Right ventricle myocardium superior (tissue), 1 donor: ENCODE results near the gene TCF12. TPM values are rescaled to one million over a fixed set of nuclear protein-coding genes. Genes with fewer than 3 reads are reported as not detected.
"Not testable (repeated sequence)": the region's sequence is repeated elsewhere in the genome, so short reads cannot be mapped to it uniquely, and the experiment has no call there.

Experiments used
- ATAC-seq: fragments of 200-7000 bp; cut with Tn5 transposase; one replicate; pipeline ENCODE4 v1.9.1; 2020; ENCODE audit warnings: mild to moderate bottlenecking; ENCODE audit not compliant: poor library complexity
- DNase-seq: peaks from one replicate; pipeline ENCODE4 v3.0.0-alpha.2; 2020
- intact Hi-C: fragments of 100-400 bp; cut with DNase I; formaldehyde crosslinking; loops from one replicate; pipeline ENCODE4 v1.11.2; 2022
- total RNA-seq: library from RNA; stranded (reverse); fragmentation: NEBNext Ultra II Directional; extraction: Animal tissue kit (Norgen Biotek cat#: 25700); gene quantifications from one replicate; pipeline ENCODE4 v1.2.1, GENCODE V29; 2021
- donor health status: DM: no; HTN: yes; CAD: no; lungs with severe emphysema.

TCF12 gene
- total RNA-seq, 1 donor from 2014 or later, result 32.9 TPM

DNA sequence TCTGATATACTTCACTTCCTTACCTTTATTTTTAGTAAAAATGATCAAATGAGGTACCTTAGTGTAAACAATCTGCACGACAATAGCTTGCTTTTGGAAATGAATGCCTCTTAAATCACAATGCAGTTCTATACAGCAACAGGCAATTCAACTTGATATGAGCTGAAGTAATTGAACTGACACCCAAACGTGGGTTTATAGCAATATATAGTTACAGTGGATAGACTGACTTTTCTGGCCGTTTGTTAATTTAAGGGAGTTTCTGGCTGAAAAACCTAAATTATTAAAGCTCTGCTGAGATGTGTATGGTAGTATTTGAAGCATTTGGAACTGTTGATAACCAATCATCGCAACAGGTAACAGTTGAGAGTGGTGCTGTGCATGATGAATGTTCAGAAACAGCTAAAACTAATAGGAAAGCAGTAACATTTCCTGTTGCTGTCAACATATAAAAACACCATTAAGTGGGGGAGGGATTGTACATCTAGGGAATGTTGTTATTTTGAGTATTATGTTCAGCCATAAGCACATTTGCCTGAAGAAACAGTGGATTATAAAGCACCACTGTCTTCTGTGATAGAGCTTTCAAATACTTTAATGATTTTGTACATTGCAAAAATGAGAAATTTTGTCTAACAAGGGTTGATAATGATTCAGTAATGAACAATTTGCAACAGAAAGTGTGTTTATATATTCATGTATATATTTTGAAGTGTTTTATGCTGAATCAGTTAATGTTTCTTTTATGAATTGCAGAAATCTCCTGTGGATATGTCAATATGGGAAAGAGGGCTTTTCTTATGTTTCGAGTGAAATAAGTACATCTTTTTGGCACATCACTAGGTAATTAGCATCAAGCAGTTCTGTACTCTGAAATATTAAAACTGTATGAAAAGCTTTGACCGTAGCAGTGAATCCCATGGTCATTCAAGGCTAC lies 176.1 kb downstream of the TCF12 start:
- intact Hi-C loops, result no loop called here
- ATAC-seq, result no peak

GRCh38 chr15:57095896-57096295 lies 177.5 kb downstream of the TCF12 start:
- ATAC-seq, result no peak
- intact Hi-C loops, result no loop called here

More for the DNA sequence above, 176.1 kb downstream of the TCF12 start:
- DNase-seq, result no peak

GRCh38 chr15:57097246-57097645 lies 178.8 kb downstream of the TCF12 start:
- ATAC-seq, result no peak
- intact Hi-C loops, result no loop called here
- no peak for DNase-seq

More at GRCh38 chr15:57095896-57096295, 177.5 kb downstream of the TCF12 start:
- no peak for DNase-seq

DNA sequence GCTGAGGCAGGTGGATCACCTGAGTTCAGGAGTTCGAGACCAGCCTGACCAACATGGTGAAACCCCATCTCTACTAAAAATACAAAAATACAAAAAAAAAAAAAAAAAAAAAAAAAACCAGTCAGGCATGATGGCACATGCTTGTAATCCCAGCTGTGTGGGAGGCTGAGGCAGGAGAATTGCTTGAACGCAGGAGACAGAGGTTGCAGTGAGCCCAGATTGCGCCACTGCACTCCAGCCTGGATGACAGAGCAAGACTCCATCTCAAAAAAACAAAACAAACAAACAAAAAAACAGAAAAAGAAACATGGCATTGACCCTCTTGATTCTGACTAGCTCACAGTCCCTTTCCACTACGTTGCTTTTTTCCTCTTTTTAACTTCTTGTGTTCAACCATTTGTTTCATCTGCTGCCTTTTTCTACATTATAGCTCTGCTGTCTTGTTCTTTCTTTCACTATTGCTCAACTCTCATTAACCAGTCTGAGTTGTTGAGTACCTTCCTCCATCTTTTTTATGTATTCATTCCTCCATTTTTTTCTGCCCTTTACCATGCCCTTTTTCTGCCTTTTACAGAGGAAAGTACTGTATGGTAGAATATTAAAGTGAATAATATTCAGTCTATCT lies 179.6 kb downstream of the TCF12 start:
- ATAC-seq, intact Hi-C loops, DNase-seq: not testable (repeated sequence)

- ATAC-seq (no peak), DNase-seq (no peak)
- intact Hi-C loops, result no loop called here
Observed at GRCh38 chr15:57098896-57099295, 180.5 kb downstream of the TCF12 start.

GRCh38 chr15:57100136-57100539 lies 181.7 kb downstream of the TCF12 start:
- ATAC-seq, result peak; percentile 15
- no peak for DNase-seq
- intact Hi-C loops, result no loop called here

GRCh38 chr15:57102858-57103257 lies 184.4 kb downstream of the TCF12 start:
- no peak for ATAC-seq
- intact Hi-C loops, result no loop called here
- no peak for DNase-seq

DNA sequence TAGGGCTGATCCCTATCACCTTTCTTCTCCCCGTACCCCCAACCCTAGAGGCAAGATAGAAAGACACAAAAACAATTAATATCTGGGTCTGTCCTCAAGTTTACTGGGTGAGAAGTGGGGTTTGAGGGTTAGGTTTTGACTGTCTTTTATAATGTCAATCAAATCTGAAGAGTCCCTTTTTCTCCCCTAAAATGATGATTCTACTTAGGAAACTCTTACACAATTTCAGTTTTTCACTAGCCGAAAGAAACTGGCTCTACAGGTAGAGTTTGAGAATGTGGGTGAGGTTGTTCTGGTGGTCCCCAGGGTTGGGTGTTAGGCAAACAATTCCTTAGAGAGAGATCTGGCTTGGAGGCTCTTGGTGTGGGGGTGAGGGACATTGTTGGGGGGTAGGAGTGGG lies 189.9 kb downstream of the TCF12 start:
- ATAC-seq (no peak), DNase-seq (no peak)
- intact Hi-C loops, result no loop called here

- DNase-seq (no peak), ATAC-seq (no peak)
- intact Hi-C loops, result no loop called here
Observed at GRCh38 chr15:57109005-57109404, 190.6 kb downstream of the TCF12 start.

DNA sequence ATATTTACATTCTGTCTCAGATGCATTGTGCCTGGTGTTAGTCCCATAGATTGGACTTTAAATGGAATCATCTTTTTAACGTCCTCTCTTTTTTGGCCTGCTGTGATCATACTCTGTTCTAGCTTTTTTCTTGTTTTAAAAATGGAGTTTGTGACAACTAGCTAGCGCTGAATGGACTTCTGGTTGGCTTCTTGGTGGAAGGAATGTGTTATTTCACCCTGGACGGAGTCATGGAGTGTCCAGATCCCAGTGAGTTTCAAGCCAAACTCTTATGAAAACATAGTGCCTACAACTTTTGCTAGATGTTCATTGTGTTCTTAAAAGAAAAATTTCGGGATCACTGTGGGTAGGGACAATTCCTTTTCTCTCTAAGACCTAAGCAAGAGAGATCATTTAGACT lies 192.6 kb downstream of the TCF12 start:
- ATAC-seq (no peak), DNase-seq (no peak)
- intact Hi-C loops, result no loop called here

DNA sequence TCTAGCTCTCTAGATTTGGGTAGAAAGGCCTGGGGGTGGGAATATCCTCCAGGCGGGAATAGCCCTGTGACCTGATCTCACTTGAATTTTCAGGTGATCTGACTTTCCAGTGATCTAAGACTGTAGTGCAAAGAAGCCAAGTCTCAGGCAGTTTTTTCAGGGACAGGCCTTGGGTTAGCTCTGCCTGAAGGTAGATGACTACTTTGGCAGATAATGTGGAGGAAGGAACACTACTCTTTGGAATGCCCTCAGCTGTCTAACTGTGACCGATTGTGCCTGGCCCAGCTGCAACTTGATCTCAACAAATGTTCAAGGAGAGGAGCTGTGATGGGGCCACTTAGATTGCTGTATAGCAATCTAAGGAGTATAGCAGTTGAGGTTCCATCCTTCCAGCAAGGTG lies 193.7 kb downstream of the TCF12 start:
- no peak for DNase-seq
- peak; percentile 33 for ATAC-seq
- intact Hi-C loops, result no loop called here

GRCh38 chr15:57114070-57114469 lies 195.6 kb downstream of the TCF12 start:
- DNase-seq (no peak), ATAC-seq (peak; percentile 21)
- intact Hi-C loops, result no loop called here

- peak; percentile 89 for ATAC-seq
- intact Hi-C loops, result no loop called here
- DNase-seq, result no peak
Observed at GRCh38 chr15:57118013-57118799, 199.8 kb downstream of the TCF12 start.

- intact Hi-C loops, result no loop called here
- no peak for DNase-seq
- no peak for ATAC-seq
Observed at GRCh38 chr15:57122080-57122840, 203.8 kb downstream of the TCF12 start.

DNA sequence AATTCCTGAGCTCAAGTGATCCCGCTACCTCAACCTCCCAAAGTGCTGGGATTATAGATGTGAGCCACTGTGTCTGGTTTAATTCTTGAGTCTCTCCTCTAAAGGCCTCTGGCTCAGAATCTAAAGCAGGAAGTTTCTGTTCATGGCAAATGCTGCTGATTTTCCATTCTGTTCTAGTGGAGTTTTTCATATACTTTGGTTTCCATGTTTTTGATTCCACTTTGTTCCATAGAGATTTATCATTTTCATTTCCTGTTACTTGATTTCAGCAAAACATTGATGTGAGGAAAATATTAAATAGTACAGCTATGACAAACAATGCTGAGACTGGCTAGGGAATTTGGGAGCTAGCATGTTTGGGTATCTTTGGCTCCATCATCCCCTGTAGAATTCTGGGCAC lies 205.6 kb downstream of the TCF12 start:
- ATAC-seq, result no peak
- DNase-seq, result no peak
- intact Hi-C loops, result no loop called here

DNA sequence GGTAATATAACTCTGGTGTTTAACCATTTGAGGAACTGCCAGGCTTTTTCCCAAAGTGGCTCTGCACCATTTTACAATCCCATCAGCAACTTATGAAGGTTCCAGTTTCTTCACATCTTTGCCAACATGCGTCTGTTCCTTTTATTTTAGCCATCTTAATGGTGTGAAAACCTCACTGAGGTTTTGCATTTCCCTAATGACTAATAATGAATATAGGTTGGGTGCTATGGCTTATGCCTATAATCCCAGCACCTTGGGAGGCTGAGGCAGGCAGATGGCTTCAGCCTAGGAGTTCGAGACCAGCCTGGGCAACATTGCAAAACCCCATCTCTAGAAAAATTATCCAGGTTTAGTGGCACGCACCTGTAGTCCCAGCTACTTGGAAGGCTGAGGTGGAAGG lies 210.6 kb downstream of the TCF12 start:
- DNase-seq (no peak), ATAC-seq (no peak)
- intact Hi-C loops, result no loop called here

DNA sequence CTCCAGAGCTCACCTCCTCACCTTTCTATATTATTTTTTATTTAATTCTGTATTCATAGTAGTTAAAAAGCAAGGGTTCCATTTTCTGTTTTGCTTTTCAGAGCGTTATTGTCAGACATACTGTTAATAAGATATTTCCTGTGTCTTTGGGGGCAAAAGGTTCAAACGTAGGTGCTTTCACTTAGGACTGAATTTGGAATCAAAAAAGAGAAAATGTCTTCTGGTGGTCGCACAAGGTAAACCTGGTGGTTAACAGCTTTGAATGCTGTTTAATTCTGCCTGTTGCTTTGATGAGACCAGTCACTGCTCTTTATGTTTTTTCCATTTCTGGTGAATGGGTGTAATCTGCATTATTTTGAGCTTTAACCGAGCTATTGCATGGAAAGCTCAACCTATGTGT lies 212.5 kb downstream of the TCF12 start:
- intact Hi-C loops, result loop anchor here (10.0 kb wide), 1 partner anchor 216 kb away; the partner anchor contains the start of gene TCF12
- DNase-seq (no peak), ATAC-seq (no peak)

DNA sequence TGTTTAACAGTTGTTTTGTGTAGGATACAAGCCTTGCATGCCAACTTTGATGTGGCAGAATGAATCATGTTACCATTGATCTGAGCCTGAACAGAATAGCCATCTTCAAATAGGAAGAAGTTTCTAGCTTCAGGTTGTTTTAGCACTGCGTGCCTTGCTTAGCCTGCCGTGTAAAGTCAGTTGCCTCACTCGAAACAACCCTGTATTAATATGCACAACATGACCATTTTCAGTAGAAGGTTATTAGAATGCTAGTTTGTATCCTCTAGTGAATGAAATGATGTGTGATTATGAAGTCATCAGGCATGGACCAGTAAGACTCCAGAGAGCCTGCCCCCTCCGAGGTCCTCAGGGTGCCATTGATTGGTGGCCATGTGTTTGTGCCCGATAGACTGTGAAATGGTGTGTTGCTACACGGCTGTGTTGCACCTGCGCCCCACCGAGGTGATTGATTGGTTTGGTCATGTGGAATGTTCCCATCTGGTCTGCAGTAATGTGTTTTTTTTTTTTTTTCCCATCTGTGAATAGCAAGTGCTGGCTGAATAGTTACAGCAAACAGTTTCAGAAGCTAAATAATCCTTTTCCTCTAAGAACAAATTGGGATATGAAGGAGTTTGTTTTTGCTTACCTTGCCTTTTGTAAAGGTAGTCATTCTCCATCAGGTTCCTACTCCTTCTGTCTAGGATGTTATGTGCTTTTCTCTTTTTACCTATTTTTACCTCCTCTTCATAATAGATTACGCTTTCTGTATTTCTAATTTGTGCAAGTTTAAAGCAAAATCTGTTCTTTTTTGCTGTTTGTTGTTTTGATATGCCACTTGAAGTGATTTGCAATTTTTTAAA lies 214.9 kb downstream of the TCF12 start:
- intact Hi-C loops, result loop anchor here (10.0 kb wide), 1 partner anchor 219 kb away; the partner anchor contains the start of gene TCF12
- DNase-seq, result no peak
- no peak for ATAC-seq
